Keratinocyte (primary cell): ENCODE measurements around the gene SEC61A2. TPM values are rescaled to one million over a fixed set of nuclear protein-coding genes. Genes with fewer than 3 reads are reported as not detected.
A peak's percentile ranks its signal among the peaks of the same experiment; 100 is the strongest.

Experiments used
- DNase-seq: peaks from one replicate; pipeline ENCODE4 v3.0.0-alpha.2; 2011; ENCODE audit warnings: low read depth, missing footprints, low spot score
- FAIRE-seq: peaks from 2 replicates; lab custom pipeline; 2011; peaks lifted over from hg19 to GRCh38; lab: Jason Lieb, UNC
- H2AFZ ChIP-seq: 2 replicates; pipeline ENCODE4 v1.6.0; 2012; ENCODE audit warnings: low read length, control low read depth, inconsistent platforms; ENCODE audit not compliant: control insufficient read depth
- H3K27ac ChIP-seq: 2 replicates; pipeline ENCODE4 v1.5.1; 2011; ENCODE audit warnings: low read length; ENCODE audit not compliant: control insufficient read depth, insufficient read depth
- H3K27me3 ChIP-seq: 3 replicates; pipeline ENCODE4 v1.6.0; 2011; ENCODE audit warnings: low read length; ENCODE audit not compliant: control insufficient read depth, insufficient read depth; ENCODE audit errors: extremely low read depth
- H3K36me3 ChIP-seq, 2 experiments: 2 replicates in 1 of 2; 3 replicates in 1 of 2; pipeline ENCODE4 v1.5.1; 2011; ENCODE audit warnings: low read length in 2 of 2, mild to moderate bottlenecking in 1 of 2; ENCODE audit not compliant: control insufficient read depth in 2 of 2, insufficient read depth in 2 of 2; ENCODE audit errors: extremely low read depth in 1 of 2
- H3K4me1 ChIP-seq: 3 replicates; pipeline ENCODE4 v1.5.1; 2011; ENCODE audit warnings: low read length; ENCODE audit not compliant: control insufficient read depth, insufficient read depth; ENCODE audit errors: extremely low read depth
- H3K4me2 ChIP-seq: 3 replicates; pipeline ENCODE4 v1.6.0; 2011; ENCODE audit warnings: low read depth, low read length; ENCODE audit not compliant: control insufficient read depth, insufficient read depth; ENCODE audit errors: extremely low read depth
- H3K4me3 ChIP-seq, 3 experiments: fragments of 200-600 bp in 1 of 3; sonication (generic) in 1 of 3; 2 replicates in 2 of 3; 3 replicates in 1 of 3; pipeline ENCODE4 v1.5.1; 2011 to 2016; ENCODE audit warnings: low read length in 3 of 3, mild to moderate bottlenecking in 3 of 3, control low read depth in 2 of 3, inconsistent platforms in 1 of 3, low read depth in 1 of 3, mixed read lengths in 1 of 3, mixed run types in 1 of 3, moderate library complexity in 1 of 3; ENCODE audit not compliant: control insufficient read depth in 2 of 3, insufficient read depth in 2 of 3; ENCODE audit errors: extremely low read depth in 1 of 3
- H3K79me2 ChIP-seq: 2 replicates; pipeline ENCODE4 v1.6.0; 2012; ENCODE audit warnings: low read length; ENCODE audit not compliant: control insufficient read depth, insufficient read depth
- H3K9ac ChIP-seq: 3 replicates; pipeline ENCODE4 v1.6.0; 2011; ENCODE audit warnings: low read length; ENCODE audit not compliant: control insufficient read depth, insufficient read depth; ENCODE audit errors: extremely low read depth
- H3K9me1 ChIP-seq: 3 replicates; pipeline ENCODE4 v1.6.0; 2011; ENCODE audit warnings: low read length; ENCODE audit not compliant: control insufficient read depth, insufficient read depth; ENCODE audit errors: extremely low read depth
- H3K9me3 ChIP-seq: 2 replicates; pipeline ENCODE4 v1.5.1; 2012; ENCODE audit warnings: low read depth, low read length; ENCODE audit not compliant: control insufficient read depth
- H4K20me1 ChIP-seq: 3 replicates; pipeline ENCODE4 v1.6.0; 2011; ENCODE audit warnings: low read length; ENCODE audit not compliant: control insufficient read depth, insufficient read depth; ENCODE audit errors: extremely low read depth
- CTCF ChIP-seq, 3 experiments: IDR thresholded peaks in 1 of 3; conservative IDR thresholded peaks in 1 of 3; optimal IDR thresholded peaks in 1 of 3; 2 replicates in 2 of 3; 3 replicates in 1 of 3; pipeline versions ENCODE3 to v1.5.1; 2011; ENCODE audit warnings: low read length in 3 of 3, mild to moderate bottlenecking in 3 of 3, moderate library complexity in 2 of 3, control low read depth in 1 of 3, inconsistent platforms in 1 of 3; ENCODE audit not compliant: insufficient read depth in 2 of 3; ENCODE audit errors: extremely low read depth in 1 of 3
- EZH2 ChIP-seq: IDR thresholded peaks from one replicate; pipeline ENCODE4 v1.6.1; 2012; ENCODE audit warnings: inconsistent platforms, mild to moderate bottlenecking, low read length, moderate library complexity
- dilution Hi-C: fragments of 300-500 bp; cut with MboI; formaldehyde crosslinking; loops from one replicate; pipeline ENCODE4 v1.7.0; 2020; ENCODE audit warnings: low sequenced_read_pairs; ENCODE audit not compliant: extremely low pct_ligation_motif_present
- polyA plus RNA-seq, 5 experiments: library from polyadenylated mRNA; depleted of rRNA in 3 of 5; stranded (reverse) in 3 of 5; stranded (forward) in 1 of 5; unstranded in 1 of 5; fragments of >200 nt; gene quantifications; 1 replicate in 1 of 5; 2 replicates in 3 of 5; 3 replicates in 1 of 5; pipeline versions ENCODE4 v1.2.1 to v1.2.3, GENCODE V29; 2011 to 2012; ENCODE audit warnings: missing spikeins in 2 of 5, low read depth in 1 of 5, low replicate concordance in 1 of 5

Gene SEC61A2
- polyA plus RNA-seq, 1 donor (not counting 4 experiments of a cell fraction or from before 2014, with no cell fraction given) = 13.7 TPM

- DNase-seq (no peak), FAIRE-seq (no peak)
- Histone ChIP-seq H2AFZ (peak overlapping the region; percentile 96), H3K27me3 (no peaks in the 10 kb centered on the region), H3K4me2 (peak overlapping the region; percentile 87), H3K4me1 (peaks cover 26% of the 10 kb centered on the region), H3K27ac (peak overlapping the region; percentile 97), H3K79me2 (peaks cover 94% of the 10 kb centered on the region), H3K9me1 (no peaks in the 10 kb centered on the region), H3K9ac (peak overlapping the region; percentile 96), H3K9me3 (no peaks in the 10 kb centered on the region), H3K4me3 (peak overlapping the region; percentile 71 to 100 (median 89)), H4K20me1 (peaks cover 3% of the 10 kb centered on the region), H3K36me3 (peaks cover 11 to 21% of the 10 kb centered on the region in 2 experiments)
- dilution Hi-C loops = no loop called here
- TF ChIP-seq CTCF (optimal IDR thresholded peaks at IDR 0.05 in 1 of 3, IDR thresholded peaks at IDR 0.05 in 1 of 3, conservative IDR thresholded peaks at IDR 0.05 in 1 of 3; ENCODE audit: extremely low read depth in 1 of 3, insufficient read depth in 2 of 3, low read length in 3 of 3) (no peak), EZH2 (no peak)
Observed at GRCh38 chr10:12196531-12197211, 67.2 kb downstream of the SEC61A2 start.

- Histone ChIP-seq H2AFZ (no peak overlapping the region), H4K20me1 (peaks cover 3% of the 10 kb centered on the region), H3K4me3 (no peak overlapping the region), H3K4me1 (peaks cover 24% of the 10 kb centered on the region), H3K9me3 (no peaks in the 10 kb centered on the region), H3K27ac (no peak overlapping the region), H3K79me2 (peaks cover 93% of the 10 kb centered on the region), H3K36me3 (peaks cover 15 to 19% of the 10 kb centered on the region in 2 experiments), H3K4me2 (peak overlapping the region; percentile 33), H3K9me1 (no peaks in the 10 kb centered on the region), H3K9ac (no peak overlapping the region), H3K27me3 (no peaks in the 10 kb centered on the region)
- TF ChIP-seq EZH2 (no peak), CTCF (optimal IDR thresholded peaks at IDR 0.05 in 1 of 3, IDR thresholded peaks at IDR 0.05 in 1 of 3, conservative IDR thresholded peaks at IDR 0.05 in 1 of 3; ENCODE audit: extremely low read depth in 1 of 3, insufficient read depth in 2 of 3, low read length in 3 of 3) (no peak)
- FAIRE-seq (no peak), DNase-seq (no peak)
- dilution Hi-C loops = no loop called here
Observed at GRCh38 chr10:12198156-12198555, 68.7 kb downstream of the SEC61A2 start.
